ENCODE data around the gene MASP2.
"Not testable (repeated sequence)": the region's sequence is repeated elsewhere in the genome, so short reads cannot be mapped to it uniquely, and the experiment has no call there.

- not testable (repeated sequence) for TF ChIP-seq POLR2A (IDR thresholded peaks at IDR 0.05; ENCODE audit: low read depth, low read length); TAF1 (IDR thresholded peaks at IDR 0.05; ENCODE audit: borderline replicate concordance, low read depth, low read length)
These were observed 36.7 kb upstream of the MASP2 start for GRCh38 chr1:11083784-11084183.
